ENCODE data around the gene PCCA.

- TF ChIP-seq CTCF (IDR thresholded peaks at IDR 0.05) (no peak), POLR2A (IDR thresholded peaks at IDR 0.05) (no peak), EP300 (IDR thresholded peaks at IDR 0.05) (no peak)
Measured at GRCh38 chr13:100273138-100273537, 184.2 kb downstream of the PCCA start.

Measured in tibial nerve (tissue), 4 donors.